HEK293 (cell line): ENCODE results near the gene FAM124A.

Source experiments
- CTCF ChIA-PET: fragments of 350-600 bp; formaldehyde crosslinking; extraction: SDS; loops from one replicate; lab custom pipeline; 2021; ENCODE audit warnings: antibody characterized with exemption; lab: Yijun Ruan, JAX
- POLR2A ChIA-PET: fragments of 300-600 bp; formaldehyde crosslinking; extraction: SDS; loops from one replicate; lab custom pipeline; 2020; ENCODE audit warnings: antibody characterized with exemption, inconsistent platforms; lab: Yijun Ruan, JAX
- H3K27ac ChIP-seq: fragments of 200-500 bp; sonication (Bioruptor generic); 2 replicates; pipeline ENCODE4 v1.5.1; 2014; ENCODE audit warnings: low read depth, low read length, control low read depth, inconsistent platforms; ENCODE audit errors: extremely low read depth
- H3K36me3 ChIP-seq, 2 experiments: fragments of 200-500 bp in 1 of 2; sonication (Bioruptor generic) in 1 of 2; 1 replicate in 1 of 2; 2 replicates in 1 of 2; pipeline ENCODE4 v1.5.1; 2014 to 2017; ENCODE audit warnings: inconsistent platforms in 2 of 2, low read length in 2 of 2; ENCODE audit not compliant: control insufficient read depth in 2 of 2, insufficient read depth in 1 of 2
- H3K4me1 ChIP-seq: fragments of 200-500 bp; sonication (Bioruptor generic); 2 replicates; pipeline ENCODE4 v1.5.1; 2014; ENCODE audit warnings: mild to moderate bottlenecking, low read length, inconsistent platforms; ENCODE audit not compliant: control insufficient read depth, insufficient read depth
- H3K4me3 ChIP-seq: 2 replicates; pipeline ENCODE4 v1.5.1; 2011; ENCODE audit warnings: low read depth, mild to moderate bottlenecking, control low read depth, low read length, moderate library complexity
- H3K9me3 ChIP-seq: fragments of 200-500 bp; sonication (Bioruptor generic); 2 replicates; pipeline ENCODE4 v1.5.1; 2014; ENCODE audit warnings: low read depth, low read length, inconsistent platforms; ENCODE audit not compliant: control insufficient read depth, insufficient read depth
- GLI2 ChIP-seq: fragments of 450-650 bp; formaldehyde crosslinking; IDR thresholded peaks from 2 replicates; pipeline ENCODE4; 2017; ENCODE audit warnings: missing biosample characterization, missing genetic modification characterization, low read depth, borderline replicate concordance
- HOXD13 ChIP-seq: sonication (generic); formaldehyde crosslinking; IDR thresholded peaks from 2 replicates; pipeline ENCODE4 v1.8.0; 2022; ENCODE audit warnings: missing genetic modification reagents, borderline replicate concordance
- MZF1 ChIP-seq: fragments of 450-650 bp; formaldehyde crosslinking; IDR thresholded peaks from 2 replicates; pipeline ENCODE4 v1.5.1; 2017; ENCODE audit warnings: missing biosample characterization, missing genetic modification characterization, borderline replicate concordance
- SP3 ChIP-seq: fragments of 450-650 bp; formaldehyde crosslinking; IDR thresholded peaks from 2 replicates; pipeline ENCODE4 v1.5.1; 2016; ENCODE audit warnings: missing biosample characterization, missing genetic modification characterization
- WT1 ChIP-seq: fragments of 450-650 bp; formaldehyde crosslinking; IDR thresholded peaks from 2 replicates; pipeline ENCODE4 v1.5.1; 2016; ENCODE audit warnings: missing biosample characterization, missing genetic modification characterization
- YY1 ChIP-seq: fragments of 450-650 bp; formaldehyde crosslinking; IDR thresholded peaks from 2 replicates; pipeline ENCODE4 v1.5.1; 2018; ENCODE audit warnings: missing biosample characterization, missing genetic modification characterization
- ZBTB20 ChIP-seq: fragments of 450-650 bp; formaldehyde crosslinking; IDR thresholded peaks from 2 replicates; pipeline ENCODE4 v1.5.1; 2016; ENCODE audit warnings: missing biosample characterization, missing genetic modification characterization
- ZBTB48 ChIP-seq: fragments of 450-650 bp; formaldehyde crosslinking; IDR thresholded peaks from 2 replicates; pipeline ENCODE4 v1.5.1; 2016; ENCODE audit warnings: missing biosample characterization, missing genetic modification characterization
- ZFP3 ChIP-seq: fragments of 450-650 bp; formaldehyde crosslinking; IDR thresholded peaks from 2 replicates; pipeline ENCODE4 v1.5.1; 2016; ENCODE audit warnings: low read depth, missing biosample characterization, missing genetic modification characterization
- ZFP69B ChIP-seq: fragments of 450-650 bp; formaldehyde crosslinking; IDR thresholded peaks from 2 replicates; pipeline ENCODE4 v1.5.1; 2016; ENCODE audit warnings: missing biosample characterization, missing genetic modification characterization
- ZNF10 ChIP-seq: fragments of 450-650 bp; formaldehyde crosslinking; IDR thresholded peaks from 2 replicates; pipeline ENCODE4 v1.5.1; 2017; ENCODE audit warnings: missing biosample characterization, missing genetic modification characterization
- ZNF341 ChIP-seq: fragments of 450-650 bp; formaldehyde crosslinking; IDR thresholded peaks from 2 replicates; pipeline ENCODE4; 2016; ENCODE audit warnings: low read depth, missing biosample characterization, missing genetic modification characterization
- ZNF394 ChIP-seq: fragments of 450-650 bp; formaldehyde crosslinking; IDR thresholded peaks from 2 replicates; pipeline ENCODE4 v1.5.1; 2016; ENCODE audit warnings: missing biosample characterization, missing genetic modification characterization, mild to moderate bottlenecking, moderate library complexity, borderline replicate concordance
- ZNF416 ChIP-seq: fragments of 450-650 bp; formaldehyde crosslinking; IDR thresholded peaks from 2 replicates; pipeline ENCODE4 v1.5.1; 2016; ENCODE audit warnings: missing biosample characterization, missing genetic modification characterization
- ZNF580 ChIP-seq: fragments of 450-650 bp; formaldehyde crosslinking; IDR thresholded peaks from 2 replicates; pipeline ENCODE4 v1.5.1; 2016; ENCODE audit warnings: missing biosample characterization, missing genetic modification characterization
- ZNF624 ChIP-seq: fragments of 450-650 bp; formaldehyde crosslinking; IDR thresholded peaks from 2 replicates; pipeline ENCODE4 v1.5.1; 2017; ENCODE audit warnings: missing biosample characterization, missing genetic modification characterization
- ZNF654 ChIP-seq: fragments of 450-650 bp; formaldehyde crosslinking; IDR thresholded peaks from 2 replicates; pipeline ENCODE4 v1.5.1; 2016; ENCODE audit warnings: low read depth, missing biosample characterization, missing genetic modification characterization
- ZNF660 ChIP-seq: fragments of 450-650 bp; IDR thresholded peaks from 2 replicates; pipeline ENCODE4 v1.5.1; 2018; ENCODE audit warnings: missing biosample characterization, mild to moderate bottlenecking, missing genetic modification characterization
- ZNF664 ChIP-seq: fragments of 450-650 bp; formaldehyde crosslinking; IDR thresholded peaks from 2 replicates; pipeline ENCODE4 v1.5.1; 2016; ENCODE audit warnings: missing biosample characterization, missing genetic modification characterization
- ZNF701 ChIP-seq: fragments of 450-650 bp; formaldehyde crosslinking; IDR thresholded peaks from 2 replicates; pipeline ENCODE4 v1.5.1; 2016; ENCODE audit warnings: missing biosample characterization, missing genetic modification characterization
- ZNF830 ChIP-seq: fragments of 450-650 bp; IDR thresholded peaks from 2 replicates; pipeline ENCODE4 v1.5.0; 2018; ENCODE audit warnings: missing biosample characterization, missing genetic modification characterization, low read depth, mild to moderate bottlenecking, moderate library complexity
- TF ChIP-seq, protein P1 (sequence below): fragments of 450-650 bp; formaldehyde crosslinking; IDR thresholded peaks from 2 replicates; pipeline ENCODE4 v1.5.1; 2016; ENCODE audit warnings: missing biosample characterization, missing genetic modification characterization
- TF ChIP-seq, protein P2 (sequence below): sonication (generic); formaldehyde crosslinking; IDR thresholded peaks from 2 replicates; pipeline ENCODE4 v1.8.1; 2022; ENCODE audit warnings: mild to moderate bottlenecking, moderate library complexity, missing genetic modification reagents
- TF ChIP-seq, protein P3 (sequence below): fragments of 450-650 bp; formaldehyde crosslinking; IDR thresholded peaks from 2 replicates; pipeline ENCODE4 v1.5.1; 2016; ENCODE audit warnings: missing biosample characterization, missing genetic modification characterization

The FAM124A gene

GRCh38 chr13:51231456-51231855 is 9.3 kb downstream of the FAM124A start:
- Histone ChIP-seq H3K36me3 (no peaks in the 10 kb centered on the region), H3K4me1 (no peaks in the 10 kb centered on the region), H3K27ac (no peak overlapping the region), H3K9me3 (no peaks in the 10 kb centered on the region), H3K4me3 (no peak overlapping the region)
- POLR2A ChIA-PET, result no interaction called here
- CTCF ChIA-PET, result interaction anchor here (1.6 kb wide), 1 partner anchor 106 kb away, joined by 3 read pairs; no protein-coding TSS in a partner anchor
- TF ChIP-seq ZNF580 (tag by site-specific recombination) (no peak), ZNF830 (no peak), ZNF664 (no peak), ZNF10 (tag by site-specific recombination) (no peak), ZNF416 (tag by site-specific recombination) (no peak), WT1 (tag by site-specific recombination) (no peak), SP3 (no peak)
- TF ChIP-seq, protein P1, sequence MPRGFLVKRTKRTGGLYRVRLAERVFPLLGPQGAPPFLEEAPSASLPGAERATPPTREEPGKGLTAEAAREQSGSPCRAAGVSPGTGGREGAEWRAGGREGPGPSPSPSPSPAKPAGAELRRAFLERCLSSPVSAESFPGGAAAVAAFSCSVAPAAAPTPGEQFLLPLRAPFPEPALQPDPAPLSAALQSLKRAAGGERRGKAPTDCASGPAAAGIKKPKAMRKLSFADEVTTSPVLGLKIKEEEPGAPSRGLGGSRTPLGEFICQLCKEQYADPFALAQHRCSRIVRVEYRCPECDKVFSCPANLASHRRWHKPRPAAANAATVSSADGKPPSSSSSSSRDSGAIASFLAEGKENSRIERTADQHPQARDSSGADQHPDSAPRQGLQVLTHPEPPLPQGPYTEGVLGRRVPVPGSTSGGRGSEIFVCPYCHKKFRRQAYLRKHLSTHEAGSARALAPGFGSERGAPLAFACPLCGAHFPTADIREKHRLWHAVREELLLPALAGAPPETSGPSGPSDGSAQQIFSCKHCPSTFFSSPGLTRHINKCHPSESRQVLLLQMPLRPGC, result no peak

DNA sequence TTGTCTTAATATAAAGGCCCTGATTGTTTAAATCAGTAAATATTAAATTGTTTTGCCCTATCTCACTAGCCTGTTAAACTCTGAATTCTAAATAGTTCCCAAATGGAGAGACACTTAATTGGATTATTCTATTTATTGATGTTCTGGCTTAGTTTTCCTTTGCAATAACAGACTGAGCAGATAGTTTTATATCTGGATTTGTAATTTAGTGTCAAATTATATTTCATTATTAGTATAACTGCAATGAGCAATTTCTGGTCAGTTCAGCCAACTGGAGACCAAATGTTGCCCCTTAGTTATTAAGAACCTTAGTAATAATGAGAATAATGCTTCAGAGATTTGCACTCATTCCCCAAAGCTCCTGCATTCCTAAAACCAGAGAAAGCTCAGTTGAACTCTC is 10.1 kb downstream of the FAM124A start:
- ChIA-PET CTCF (no interaction called here), POLR2A (no interaction called here)
- no peak overlapping the region for H3K4me3 ChIP-seq
- no peaks in the 10 kb centered on the region for H3K9me3 ChIP-seq
- H3K4me1 ChIP-seq, result no peaks in the 10 kb centered on the region
- TF ChIP-seq HOXD13 (CRISPR knock-in tag) (no peak), ZNF341 (tag by site-specific recombination) (no peak), ZNF394 (tag by site-specific recombination) (no peak), ZBTB48 (no peak), ZNF701 (tag by site-specific recombination) (no peak), ZNF624 (no peak)
- TF ChIP-seq, all 188 proteins: peak for 0
- Histone ChIP-seq H3K27ac (no peak overlapping the region), H3K36me3 (no peaks in the 10 kb centered on the region)

- Histone ChIP-seq H3K27ac (no peak overlapping the region), H3K4me3 (no peak overlapping the region), H3K9me3 (no peaks in the 10 kb centered on the region), H3K4me1 (no peaks in the 10 kb centered on the region), H3K36me3 (no peaks in the 10 kb centered on the region)
- POLR2A ChIA-PET, result no interaction called here
- TF ChIP-seq ZFP3 (no peak), ZNF416 (tag by site-specific recombination) (no peak), GLI2 (tag by site-specific recombination) (no peak), YY1 (tag by site-specific recombination) (no peak), ZNF660 (tag by site-specific recombination) (no peak), ZNF580 (tag by site-specific recombination) (no peak), ZFP69B (tag by site-specific recombination) (no peak), ZBTB20 (tag by site-specific recombination) (no peak), ZNF654 (tag by site-specific recombination) (no peak), ZNF394 (tag by site-specific recombination) (no peak), MZF1 (tag by site-specific recombination) (no peak), ZNF830 (no peak)
- TF ChIP-seq, protein P2, sequence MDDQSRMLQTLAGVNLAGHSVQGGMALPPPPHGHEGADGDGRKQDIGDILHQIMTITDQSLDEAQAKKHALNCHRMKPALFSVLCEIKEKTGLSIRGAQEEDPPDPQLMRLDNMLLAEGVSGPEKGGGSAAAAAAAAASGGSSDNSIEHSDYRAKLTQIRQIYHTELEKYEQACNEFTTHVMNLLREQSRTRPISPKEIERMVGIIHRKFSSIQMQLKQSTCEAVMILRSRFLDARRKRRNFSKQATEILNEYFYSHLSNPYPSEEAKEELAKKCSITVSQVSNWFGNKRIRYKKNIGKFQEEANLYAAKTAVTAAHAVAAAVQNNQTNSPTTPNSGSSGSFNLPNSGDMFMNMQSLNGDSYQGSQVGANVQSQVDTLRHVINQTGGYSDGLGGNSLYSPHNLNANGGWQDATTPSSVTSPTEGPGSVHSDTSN (CRISPR knock-in tag), result no peak
- TF ChIP-seq, protein P3, sequence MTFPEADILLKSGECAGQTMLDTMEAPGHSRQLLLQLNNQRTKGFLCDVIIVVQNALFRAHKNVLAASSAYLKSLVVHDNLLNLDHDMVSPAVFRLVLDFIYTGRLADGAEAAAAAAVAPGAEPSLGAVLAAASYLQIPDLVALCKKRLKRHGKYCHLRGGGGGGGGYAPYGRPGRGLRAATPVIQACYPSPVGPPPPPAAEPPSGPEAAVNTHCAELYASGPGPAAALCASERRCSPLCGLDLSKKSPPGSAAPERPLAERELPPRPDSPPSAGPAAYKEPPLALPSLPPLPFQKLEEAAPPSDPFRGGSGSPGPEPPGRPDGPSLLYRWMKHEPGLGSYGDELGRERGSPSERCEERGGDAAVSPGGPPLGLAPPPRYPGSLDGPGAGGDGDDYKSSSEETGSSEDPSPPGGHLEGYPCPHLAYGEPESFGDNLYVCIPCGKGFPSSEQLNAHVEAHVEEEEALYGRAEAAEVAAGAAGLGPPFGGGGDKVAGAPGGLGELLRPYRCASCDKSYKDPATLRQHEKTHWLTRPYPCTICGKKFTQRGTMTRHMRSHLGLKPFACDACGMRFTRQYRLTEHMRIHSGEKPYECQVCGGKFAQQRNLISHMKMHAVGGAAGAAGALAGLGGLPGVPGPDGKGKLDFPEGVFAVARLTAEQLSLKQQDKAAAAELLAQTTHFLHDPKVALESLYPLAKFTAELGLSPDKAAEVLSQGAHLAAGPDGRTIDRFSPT, result no peak
- CTCF ChIA-PET, result no interaction called here
Observed at GRCh38 chr13:51233117-51233826, 11.1 kb downstream of the FAM124A start.
